Umbilical cord (tissue), 2 donors: Measurements from ENCODE around the gene HACD2. TPM values are rescaled to one million over a fixed set of nuclear protein-coding genes. Genes with fewer than 3 reads are reported as not detected.
A peak's percentile ranks its signal among the peaks of the same experiment; 100 is the strongest.

Experiments used
- DNase-seq: peaks from one replicate; pipeline ENCODE4 v3.0.0-alpha.2; 2015; ENCODE audit warnings: low spot score
- total RNA-seq: library from RNA; depleted of rRNA; stranded (reverse); fragments of >200 nt; gene quantifications from one replicate; pipeline ENCODE4 v1.2.3, GENCODE V29; 2014; ENCODE audit warnings: low replicate concordance; ENCODE audit not compliant: insufficient read depth

HACD2 gene
- total RNA-seq = 14.7 TPM

DNA sequence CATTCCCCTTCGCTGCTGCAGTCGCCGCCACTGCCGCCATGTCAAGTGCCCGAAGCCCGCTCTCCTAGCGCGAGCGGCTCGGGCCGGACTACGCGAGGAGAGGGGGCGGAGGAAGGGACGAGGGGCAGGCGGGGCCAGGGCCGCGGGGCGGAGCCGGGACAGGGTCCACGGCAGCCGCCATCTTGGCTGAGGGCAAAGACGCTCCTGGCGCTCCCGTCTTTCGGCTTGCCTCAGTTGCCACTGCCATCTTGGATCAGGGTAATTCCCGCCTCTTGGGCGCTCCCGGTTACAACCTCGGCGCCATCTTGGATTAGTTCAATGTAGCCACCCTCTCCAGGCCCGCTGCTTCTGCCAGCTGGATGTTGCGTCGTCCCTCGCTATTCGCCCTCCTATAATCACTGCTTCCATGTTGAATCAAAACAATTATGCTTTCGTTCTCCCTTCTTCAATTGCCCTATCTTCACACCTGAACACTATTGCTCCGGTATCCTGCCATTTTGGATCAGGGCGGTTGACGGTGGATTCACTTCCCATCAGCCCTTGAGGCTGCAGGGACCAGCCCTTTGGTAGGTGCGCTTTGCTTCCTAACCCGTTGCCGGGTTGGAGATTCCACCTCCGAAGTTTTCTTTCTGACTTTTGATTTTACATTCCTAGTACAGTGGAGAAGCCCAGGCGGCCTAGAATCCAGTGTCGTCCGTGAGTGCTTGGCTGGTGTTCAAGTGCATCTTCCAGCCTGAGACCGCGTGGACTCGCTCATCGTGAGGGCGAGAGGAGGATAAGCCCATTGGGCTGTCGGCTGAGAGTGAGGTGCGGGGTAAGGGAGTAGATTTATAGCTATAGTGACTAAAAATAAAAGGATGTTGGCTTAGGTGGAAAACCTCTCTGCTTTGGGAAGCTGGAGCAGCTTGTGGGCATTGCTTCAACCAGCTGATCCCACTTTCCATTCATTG is at the start of gene HACD2:
HACD2 (minus strand) TSS at position 66 of the 950 bp plus-strand sequence; CDS start at position 40, 26 bp downstream.
- peak; percentile 99 for DNase-seq

DNA sequence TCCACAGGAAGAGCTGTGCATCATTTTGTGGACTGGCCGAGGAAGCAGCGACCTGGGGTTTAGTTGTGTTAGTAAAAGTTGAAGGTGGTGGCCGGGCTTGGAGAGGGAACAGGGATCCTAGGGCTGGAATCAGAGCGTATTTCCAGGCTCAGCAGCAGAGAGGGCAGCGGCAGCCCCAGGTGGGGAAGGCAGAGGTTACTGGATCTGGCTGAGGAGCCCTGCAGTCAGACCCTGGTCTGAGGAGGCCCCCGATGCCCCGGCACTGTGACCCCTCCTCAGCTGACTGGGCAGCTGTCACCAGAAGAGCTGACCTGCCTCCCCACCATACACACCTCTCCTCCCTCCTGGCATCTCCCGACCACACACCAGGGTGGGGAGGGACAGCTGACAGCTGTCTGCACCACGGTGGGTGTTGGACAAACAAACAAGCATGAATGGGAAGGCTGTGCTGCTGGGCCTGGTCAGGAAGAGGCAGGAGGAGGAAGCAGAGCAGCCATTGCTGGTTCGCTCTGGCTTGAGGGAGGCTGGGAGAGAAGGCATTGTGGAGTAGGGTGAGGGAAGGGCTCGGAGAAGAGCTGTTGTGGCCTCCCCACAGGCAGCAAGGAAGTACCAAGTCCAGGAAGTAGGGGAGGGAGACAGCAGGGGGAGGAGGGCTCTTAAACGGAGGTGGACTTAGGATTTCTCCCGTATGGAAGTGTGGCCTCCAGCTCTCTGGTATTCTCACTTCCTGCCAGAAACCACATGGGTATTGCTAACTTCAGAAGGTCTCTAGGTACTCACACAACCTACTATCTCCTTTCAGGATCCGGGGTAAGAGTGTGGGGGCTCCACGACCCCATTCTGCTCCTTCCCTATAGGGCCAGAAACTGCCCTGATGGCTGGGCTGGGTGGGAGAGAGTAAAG is 49.5 kb upstream of the HACD2 start:
- no peak for DNase-seq

DNA sequence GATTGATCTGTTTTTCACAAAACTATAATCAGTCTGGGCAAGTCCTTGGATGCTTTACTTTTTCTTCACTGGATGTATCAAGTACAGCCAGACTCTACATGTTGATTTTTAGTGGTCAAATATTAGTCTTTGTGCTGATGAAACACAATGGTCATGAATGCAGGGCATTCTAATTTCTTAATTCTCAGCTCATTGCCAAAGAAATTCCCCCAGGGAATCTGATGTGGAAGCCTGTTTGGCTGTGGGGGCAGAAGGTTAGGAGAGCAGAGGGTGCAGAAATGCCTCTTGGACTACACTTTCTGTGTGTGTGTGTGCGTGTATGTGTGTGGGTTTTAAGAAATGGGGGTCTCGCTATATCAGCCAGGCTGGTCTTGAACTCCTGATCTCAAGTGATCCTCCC is 48.7 kb upstream of the HACD2 start:
- no peak for DNase-seq

- DNase-seq = peak; percentile 85
Measured at GRCh38 chr3:123632161-123632655, 47.4 kb upstream of the HACD2 start.

DNA sequence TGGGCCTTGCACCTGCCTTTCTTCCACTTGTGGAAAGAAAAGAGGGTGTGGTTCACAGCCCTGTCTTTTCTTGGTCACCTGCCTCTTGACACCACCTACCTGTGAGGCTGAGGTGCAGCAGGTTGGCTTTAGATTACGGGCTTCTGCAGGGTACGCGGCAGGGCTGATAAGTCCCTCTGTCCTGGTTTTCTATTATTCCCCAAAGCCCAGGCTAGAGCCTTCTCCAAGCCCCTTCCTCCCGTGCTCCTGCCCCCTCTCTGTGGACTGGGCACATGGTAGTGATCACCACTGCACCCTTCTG is 44.8 kb upstream of the HACD2 start:
- no peak for DNase-seq

DNA sequence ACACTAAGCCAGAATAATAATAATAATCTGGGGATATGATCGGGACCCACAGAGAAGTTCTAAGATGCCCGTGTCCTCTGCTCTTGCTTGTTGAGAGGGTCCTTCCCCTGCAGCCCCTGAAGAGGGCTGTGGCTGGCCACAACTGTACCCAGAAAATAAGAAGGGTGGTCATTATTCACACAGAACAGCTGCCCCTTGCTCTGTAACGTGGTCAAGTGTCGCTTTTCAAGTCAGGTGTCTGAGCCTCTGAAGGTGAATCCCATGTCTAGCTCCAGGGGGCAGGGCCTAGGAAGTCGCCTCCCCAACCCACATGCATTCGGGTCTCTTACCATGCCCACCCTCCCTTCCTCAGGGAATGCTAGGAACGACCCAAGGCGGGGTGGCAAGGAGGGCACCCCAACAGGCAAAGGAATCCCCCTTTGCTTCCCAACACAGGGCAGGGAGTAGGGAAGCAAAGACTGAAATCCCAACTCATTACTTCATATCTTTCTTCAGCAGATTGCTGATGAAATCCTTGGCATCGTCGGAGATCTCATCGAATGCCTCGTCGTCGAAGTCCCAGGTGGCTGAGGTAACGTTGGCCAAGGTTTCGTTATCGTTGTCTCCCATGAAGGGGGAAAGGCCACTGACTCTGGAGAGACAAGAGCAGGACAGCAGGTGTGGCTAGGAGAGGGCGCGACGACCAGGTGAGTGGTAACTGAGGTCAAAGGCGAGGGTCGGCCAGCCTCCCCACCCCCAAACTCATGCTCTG is 44.3 kb upstream of the HACD2 start:
- DNase-seq = no peak

DNA sequence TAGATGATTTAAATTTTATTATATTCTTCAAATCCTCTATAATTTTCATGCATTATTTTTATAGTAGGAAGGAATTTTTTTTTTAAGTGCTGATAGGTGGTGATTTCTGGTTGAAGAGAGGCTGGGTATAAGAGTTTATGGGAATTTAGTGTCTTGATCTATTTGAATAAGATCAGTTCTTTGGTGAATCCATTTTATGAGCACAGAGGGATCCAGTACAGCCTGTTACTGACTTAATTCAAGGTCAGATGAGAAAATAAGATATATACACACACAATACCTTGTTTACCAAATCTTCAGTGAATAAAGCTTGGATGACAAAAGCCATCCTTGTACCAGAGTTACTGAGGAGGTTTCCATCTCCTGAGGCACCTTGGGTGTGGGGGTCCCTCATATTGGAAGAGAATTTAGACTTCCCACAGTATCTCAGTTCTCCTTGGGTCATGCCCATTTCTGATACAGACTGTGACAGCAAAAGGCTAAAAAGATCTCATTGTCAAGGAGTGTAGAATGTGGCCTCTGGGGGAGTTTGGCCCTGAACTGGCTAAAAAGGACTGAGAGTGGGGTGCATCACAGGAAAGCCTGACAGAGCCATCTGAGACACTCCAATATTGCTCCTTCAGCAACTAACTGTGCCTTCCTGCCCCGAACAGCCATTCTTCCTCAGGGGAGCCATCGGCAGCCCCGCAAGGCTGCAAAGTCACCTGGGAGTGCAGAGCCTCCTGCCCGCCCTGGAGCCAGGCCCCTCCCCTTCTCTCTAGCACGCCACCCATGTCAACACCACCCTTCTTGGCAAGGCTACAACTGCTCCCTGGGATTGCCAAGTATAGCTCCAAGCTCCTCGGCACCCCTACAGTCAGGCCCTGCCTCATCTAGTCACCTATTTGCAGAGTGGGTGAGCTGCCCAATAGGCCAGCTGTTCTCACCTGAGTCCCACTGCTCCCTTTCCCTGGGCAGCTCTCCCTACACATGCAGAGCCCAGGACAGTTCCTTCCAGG is 43.1 kb upstream of the HACD2 start:
- DNase-seq = no peak

GRCh38 chr3:123626881-123627280 is 42.0 kb upstream of the HACD2 start:
- DNase-seq = no peak

DNA sequence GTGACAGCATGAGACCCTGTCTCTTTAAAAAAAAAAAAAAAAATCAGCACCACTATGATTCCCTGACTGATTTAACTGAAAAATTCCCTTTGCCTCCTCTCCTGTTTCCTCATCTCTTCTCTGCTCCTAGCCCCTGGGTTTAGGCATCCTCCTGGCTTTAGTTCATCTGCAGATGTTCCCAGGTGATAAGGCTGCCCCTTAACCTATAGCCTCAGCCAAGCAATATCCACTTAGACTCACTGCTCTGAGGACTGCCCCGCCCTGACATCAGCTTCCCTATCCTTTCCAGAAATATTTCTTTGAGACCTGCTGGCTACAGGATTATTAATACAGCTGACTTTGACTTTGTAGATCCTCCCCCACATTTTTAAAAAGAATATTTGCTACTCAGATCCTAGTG is 39.4 kb upstream of the HACD2 start:
- DNase-seq = no peak

DNA sequence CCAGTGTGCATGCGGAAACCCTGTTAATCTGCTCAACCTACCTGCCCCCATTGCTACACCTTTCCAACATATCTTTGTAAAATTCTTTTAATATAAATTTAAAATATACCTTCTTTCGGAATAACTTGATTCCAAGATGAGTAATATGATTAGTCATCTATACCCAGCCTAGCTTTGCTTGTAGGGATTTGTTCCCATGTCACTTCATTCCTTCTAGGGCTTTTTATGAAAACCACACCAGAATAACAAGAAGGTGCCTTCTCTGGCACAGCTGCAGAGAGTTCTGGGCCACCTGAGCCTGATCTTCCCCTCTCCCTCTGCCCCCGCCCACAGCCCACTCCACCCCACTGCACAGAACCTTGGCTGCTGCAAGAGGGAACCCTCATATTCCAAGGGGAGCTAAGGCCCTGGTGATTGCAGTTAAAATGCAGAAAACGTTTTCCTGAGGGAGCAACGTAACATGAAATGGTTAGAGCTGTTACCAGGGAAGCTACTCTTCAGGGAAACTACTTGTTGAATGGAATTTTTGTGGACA is 38.6 kb upstream of the HACD2 start:
- DNase-seq = no peak

DNA sequence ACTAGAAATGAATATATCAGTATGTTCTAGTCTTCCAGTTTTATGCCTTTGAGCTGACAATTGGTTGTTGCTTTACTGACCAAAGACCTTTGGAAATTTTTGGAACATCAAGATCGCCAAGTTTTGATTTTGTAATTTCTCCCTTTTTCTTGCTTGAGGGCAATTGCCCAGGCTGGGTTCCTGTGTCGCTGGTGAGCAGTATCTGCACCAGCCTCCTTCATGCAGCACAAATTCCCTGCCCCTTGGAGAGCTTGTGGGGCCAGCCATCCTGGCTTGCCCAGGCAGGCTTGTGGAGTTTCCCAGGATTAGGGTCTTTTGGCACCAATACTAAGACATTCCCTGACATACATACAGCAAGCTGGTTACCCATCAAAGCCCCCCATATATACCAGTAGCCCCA is 37.9 kb upstream of the HACD2 start:
- no peak for DNase-seq

GRCh38 chr3:123621850-123622189 is 37.0 kb upstream of the HACD2 start:
- DNase-seq = peak; percentile 17

- DNase-seq = no peak
Measured at GRCh38 chr3:123621186-123621849, 36.5 kb upstream of the HACD2 start.

GRCh38 chr3:123620343-123620742 is 35.5 kb upstream of the HACD2 start:
- peak; percentile 57 for DNase-seq

- peak; percentile 90 for DNase-seq
Measured at GRCh38 chr3:123618768-123619484, 34.1 kb upstream of the HACD2 start.

DNA sequence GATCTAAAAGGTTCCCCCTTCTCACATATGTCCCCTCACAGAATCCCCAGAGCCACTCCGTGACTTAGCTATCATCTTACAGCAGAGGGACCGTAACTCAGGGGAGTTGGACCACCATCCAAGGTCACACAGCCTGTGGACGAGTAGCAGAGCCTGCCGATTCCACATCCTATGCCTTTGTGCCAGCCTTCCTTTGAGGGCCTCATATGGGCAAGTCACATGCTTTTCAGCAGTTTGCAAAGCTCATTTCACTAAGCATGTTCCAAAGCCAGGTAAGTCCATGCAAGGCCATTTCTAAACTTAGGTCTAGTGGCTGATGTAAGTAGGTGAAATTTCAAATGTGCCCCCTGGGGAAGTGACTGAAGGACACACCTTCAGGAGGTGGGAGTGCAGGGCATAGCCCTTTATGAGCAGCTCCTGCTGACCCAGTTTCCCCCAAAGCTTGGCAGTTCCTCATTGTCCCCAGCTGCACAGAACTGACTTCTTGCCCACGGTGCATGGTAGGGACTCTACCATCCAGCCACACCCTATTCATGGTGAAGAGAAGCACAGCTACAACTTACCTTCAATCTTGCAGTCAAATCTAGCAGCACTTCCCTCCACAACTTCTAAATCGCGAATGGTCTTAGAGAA is 33.3 kb upstream of the HACD2 start:
- no peak for DNase-seq

- no peak for DNase-seq
Measured at GRCh38 chr3:123616593-123616992, 31.7 kb upstream of the HACD2 start.

DNA sequence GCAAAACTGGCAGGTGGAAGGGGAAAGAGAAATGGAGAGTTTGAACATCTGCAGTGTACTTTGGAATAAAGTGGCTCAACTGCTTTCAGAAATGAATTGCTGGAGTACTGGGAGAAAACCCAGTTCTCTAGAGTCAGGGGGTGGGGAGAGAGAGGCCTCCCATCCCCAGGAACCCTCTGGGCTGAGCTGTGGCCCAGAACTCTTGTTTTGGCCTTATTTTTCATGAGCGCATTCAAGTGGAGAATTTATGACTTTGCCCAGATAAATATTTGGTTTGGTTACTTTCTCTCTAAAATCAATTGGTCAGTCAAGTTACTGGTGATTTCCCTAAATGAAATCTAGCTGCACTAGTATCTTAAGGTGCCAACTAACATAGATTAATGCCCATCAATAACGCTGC is 28.7 kb upstream of the HACD2 start:
- DNase-seq = no peak
